HG03103 (cell line): ENCODE data around the gene ARHGAP26.

Source experiments
- ATAC-seq: cut with Tn5 transposase; IDR thresholded peaks from one replicate; pipeline ENCODE4 v1.9.1; 2021; ENCODE audit warnings: low read depth; ENCODE audit not compliant: unreplicated experiment

ARHGAP26 gene

GRCh38 chr5:143142596-143143435, 372.6 kb downstream of the ARHGAP26 start:
- no peak for ATAC-seq

- no peak for ATAC-seq
Observed at GRCh38 chr5:143143973-143144372, 373.8 kb downstream of the ARHGAP26 start.

GRCh38 chr5:143145243-143146160, 375.3 kb downstream of the ARHGAP26 start:
- no peak for ATAC-seq

GRCh38 chr5:143146161-143146560, 376.0 kb downstream of the ARHGAP26 start:
- ATAC-seq: no peak

GRCh38 chr5:143147383-143147782, 377.2 kb downstream of the ARHGAP26 start:
- no peak for ATAC-seq

- ATAC-seq: no peak
Observed at GRCh38 chr5:143147902-143148301, 377.7 kb downstream of the ARHGAP26 start.

- no peak for ATAC-seq
Observed at GRCh38 chr5:143148771-143149170, 378.6 kb downstream of the ARHGAP26 start.

GRCh38 chr5:143149759-143150158, 379.6 kb downstream of the ARHGAP26 start:
- no peak for ATAC-seq

GRCh38 chr5:143151056-143151700, 381.0 kb downstream of the ARHGAP26 start:
- no peak for ATAC-seq

- ATAC-seq: no peak
Observed at GRCh38 chr5:143152445-143152844, 382.3 kb downstream of the ARHGAP26 start.

- no peak for ATAC-seq
Observed at GRCh38 chr5:143153332-143154119, 383.3 kb downstream of the ARHGAP26 start.

GRCh38 chr5:143154510-143155370, 384.6 kb downstream of the ARHGAP26 start:
- no peak for ATAC-seq

- ATAC-seq: no peak
Observed at GRCh38 chr5:143155455-143155854, 385.3 kb downstream of the ARHGAP26 start.

- ATAC-seq: no peak
Observed at GRCh38 chr5:143156086-143156485, 385.9 kb downstream of the ARHGAP26 start.

GRCh38 chr5:143156572-143156971, 386.4 kb downstream of the ARHGAP26 start:
- no peak for ATAC-seq

GRCh38 chr5:143159031-143159430, 388.9 kb downstream of the ARHGAP26 start:
- ATAC-seq: no peak

GRCh38 chr5:143161885-143162540, 391.8 kb downstream of the ARHGAP26 start:
- ATAC-seq: no peak

GRCh38 chr5:143162810-143163209, 392.6 kb downstream of the ARHGAP26 start:
- no peak for ATAC-seq

- no peak for ATAC-seq
Observed at GRCh38 chr5:143164557-143164956, 394.4 kb downstream of the ARHGAP26 start.
